Neuron (in vitro differentiated cells): ENCODE measurements around the gene MKKS.

ENCODE experiments used
- H2AFZ ChIP-seq: one replicate; pipeline ENCODE4 v1.6.1; 2013; ENCODE audit warnings: low read depth, mild to moderate bottlenecking, inconsistent platforms, low read length, moderate library complexity
- H3K27me3 ChIP-seq: one replicate; pipeline ENCODE4 v1.6.1; 2013; ENCODE audit warnings: low read length; ENCODE audit not compliant: insufficient read depth
- H3K36me3 ChIP-seq: one replicate; pipeline ENCODE4 v1.6.1; 2013; ENCODE audit warnings: low read length; ENCODE audit not compliant: insufficient read depth
- H3K4me1 ChIP-seq: one replicate; pipeline ENCODE4 v1.6.1; 2013; ENCODE audit warnings: low read length; ENCODE audit not compliant: insufficient read depth
- H3K4me3 ChIP-seq: 2 replicates; pipeline ENCODE4 v1.5.1; 2013; ENCODE audit warnings: mild to moderate bottlenecking, low read length, moderate library complexity
- H3K9me3 ChIP-seq: one replicate; pipeline ENCODE4 v1.6.1; 2013; ENCODE audit warnings: low read length

Gene MKKS

DNA sequence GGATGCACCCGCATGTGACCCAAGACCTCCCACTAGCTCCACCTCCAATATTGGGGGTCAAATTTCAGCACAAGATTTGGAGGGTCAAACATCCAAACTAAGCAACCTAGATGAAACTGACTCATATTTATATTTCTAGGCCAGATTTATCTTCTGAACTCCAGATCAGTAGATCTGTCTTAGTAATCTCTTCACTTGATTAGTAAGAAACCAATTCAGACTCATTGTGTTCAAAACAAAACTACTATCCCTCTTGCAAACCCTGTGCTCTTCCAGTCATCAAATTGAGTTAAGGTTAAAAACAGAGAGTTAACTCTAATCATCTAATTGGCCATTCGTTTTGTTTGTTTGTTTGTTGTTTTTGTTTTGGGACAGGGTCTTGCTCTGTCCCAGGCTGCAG lies 43.3 kb downstream of the MKKS start:
- Histone ChIP-seq H3K4me1 (peaks cover 2% of the 10 kb centered on the region), H3K9me3 (no peaks in the 10 kb centered on the region), H2AFZ (no peak overlapping the region)

DNA sequence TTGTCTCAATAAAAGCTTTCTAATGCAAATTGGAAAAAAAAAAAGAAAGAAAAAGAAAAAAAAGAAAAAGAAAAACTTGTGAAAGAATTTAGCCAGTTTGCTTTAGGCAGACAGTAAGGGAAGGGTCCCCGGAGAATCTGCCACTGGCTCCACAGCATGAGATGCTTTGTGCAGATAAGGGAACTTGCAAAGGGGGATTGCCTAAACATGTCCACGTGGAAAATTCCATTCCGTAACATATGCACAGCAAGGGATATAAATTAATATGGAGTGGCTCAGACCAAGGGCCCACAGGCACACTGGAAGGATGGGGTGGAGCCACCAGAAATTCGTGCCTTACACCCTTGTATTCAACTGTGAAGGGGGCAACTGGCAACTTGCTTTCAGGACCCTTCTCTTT lies 45.4 kb downstream of the MKKS start:
- no peaks in the 10 kb centered on the region for H3K36me3 ChIP-seq
- H2AFZ ChIP-seq: no peak overlapping the region
- H3K4me1 ChIP-seq: peaks cover 2% of the 10 kb centered on the region
- no peaks in the 10 kb centered on the region for H3K9me3 ChIP-seq
- H3K4me3 ChIP-seq: no peak overlapping the region
- no peaks in the 10 kb centered on the region for H3K27me3 ChIP-seq

More for the DNA sequence above, 43.3 kb downstream of the MKKS start:
- H3K4me3 ChIP-seq: no peak overlapping the region
- no peaks in the 10 kb centered on the region for H3K36me3 ChIP-seq
- no peaks in the 10 kb centered on the region for H3K27me3 ChIP-seq

DNA sequence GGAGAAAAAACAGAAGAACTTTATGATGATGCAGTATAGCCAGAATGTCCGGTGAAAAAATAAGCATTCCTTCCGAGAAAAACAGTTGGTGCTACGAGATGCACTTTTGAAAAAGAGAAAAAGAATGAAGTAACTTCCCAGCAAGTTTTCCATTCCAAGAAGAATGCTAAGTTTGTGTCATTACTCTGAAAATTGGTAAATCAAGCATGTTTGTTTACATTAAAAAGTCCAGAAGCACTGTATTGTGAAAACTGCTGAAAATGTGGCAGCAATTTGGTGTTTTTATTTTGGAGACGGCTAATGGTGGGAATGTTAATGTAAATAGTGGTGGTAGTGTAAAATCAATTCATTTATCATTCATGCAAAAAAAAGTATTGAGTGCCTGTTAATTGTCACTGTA lies 46.3 kb downstream of the MKKS start:
- Histone ChIP-seq H3K9me3 (no peaks in the 10 kb centered on the region), H3K27me3 (no peaks in the 10 kb centered on the region), H3K4me1 (peaks cover 2% of the 10 kb centered on the region), H3K36me3 (no peaks in the 10 kb centered on the region), H3K4me3 (no peak overlapping the region), H2AFZ (no peak overlapping the region)

DNA sequence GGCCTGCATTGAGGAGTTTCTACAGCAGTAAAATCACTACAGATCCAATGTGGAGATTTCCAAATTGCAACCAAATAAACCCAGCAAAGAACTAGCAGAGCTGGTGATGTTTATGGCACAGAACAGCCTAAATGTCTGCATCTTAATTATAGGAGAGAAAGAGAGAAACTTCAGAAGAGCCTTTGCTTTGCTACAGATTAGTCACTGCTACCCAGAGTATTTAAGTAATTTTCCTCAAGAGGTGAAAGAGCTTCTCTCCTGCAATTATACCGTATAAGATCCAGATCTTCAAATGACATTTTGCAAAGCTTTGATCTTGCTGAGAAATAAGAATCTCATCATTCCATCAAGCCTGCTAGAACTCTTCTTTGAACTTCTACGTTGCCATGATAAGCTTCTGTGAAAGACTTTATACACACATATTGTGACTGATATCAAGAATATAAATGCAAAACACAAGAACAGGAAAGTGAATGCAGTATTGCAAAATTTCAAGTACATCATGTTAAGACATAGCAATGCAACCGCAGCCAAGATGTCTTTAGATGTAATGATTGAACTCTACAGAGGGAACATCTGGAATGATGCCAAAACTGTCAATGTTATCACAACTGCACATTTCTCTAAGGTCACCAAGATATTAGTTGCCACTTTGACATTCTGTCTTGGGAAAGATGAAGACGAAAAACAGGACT lies 48.0 kb downstream of the MKKS start:
- Histone ChIP-seq H3K4me1 (peaks cover 2% of the 10 kb centered on the region), H3K4me3 (no peak overlapping the region), H3K9me3 (no peaks in the 10 kb centered on the region), H3K27me3 (no peaks in the 10 kb centered on the region), H2AFZ (no peak overlapping the region), H3K36me3 (no peaks in the 10 kb centered on the region)

DNA sequence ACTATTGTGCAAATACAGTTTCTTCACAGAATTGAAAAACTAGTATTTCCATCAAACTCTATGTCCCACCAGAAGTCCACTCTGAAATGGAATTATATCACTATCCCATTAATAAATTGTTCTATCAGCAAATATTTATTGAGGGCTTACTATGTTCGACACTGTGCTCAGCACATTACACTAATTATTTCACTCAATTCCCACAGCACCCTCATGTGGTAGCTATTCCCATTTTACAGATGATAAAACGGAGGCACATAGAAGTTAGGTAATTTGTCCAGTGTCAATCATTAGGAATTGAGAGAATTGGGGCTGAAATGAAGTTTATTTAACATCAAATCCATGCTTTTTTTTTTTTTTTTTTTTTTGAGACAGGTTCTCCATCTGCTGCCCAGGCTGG lies 52.5 kb downstream of the MKKS start:
- Histone ChIP-seq H2AFZ (no peak overlapping the region), H3K4me3 (no peak overlapping the region), H3K4me1 (no peaks in the 10 kb centered on the region), H3K9me3 (no peaks in the 10 kb centered on the region), H3K36me3 (no peaks in the 10 kb centered on the region), H3K27me3 (no peaks in the 10 kb centered on the region)

DNA sequence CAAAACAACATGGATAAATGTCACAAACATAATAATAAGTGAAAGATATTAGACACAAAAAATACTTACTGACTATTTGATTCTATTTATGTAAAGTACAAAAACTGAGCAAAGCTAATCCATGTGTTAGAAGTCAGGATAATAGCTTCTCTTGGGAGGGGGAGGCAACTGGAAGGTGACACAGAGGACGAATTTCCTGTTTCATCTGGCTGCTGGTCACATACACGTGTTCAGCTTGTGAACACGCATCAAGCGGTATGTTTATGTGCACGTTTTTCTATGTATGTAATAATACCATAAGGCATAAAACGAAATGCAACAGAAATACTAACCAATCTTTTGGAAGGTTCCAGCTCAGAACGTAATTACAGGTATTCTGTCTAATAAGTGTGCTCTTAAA lies 54.3 kb downstream of the MKKS start:
- Histone ChIP-seq H2AFZ (no peak overlapping the region), H3K36me3 (no peaks in the 10 kb centered on the region), H3K27me3 (no peaks in the 10 kb centered on the region), H3K9me3 (no peaks in the 10 kb centered on the region), H3K4me3 (no peak overlapping the region), H3K4me1 (no peaks in the 10 kb centered on the region)

DNA sequence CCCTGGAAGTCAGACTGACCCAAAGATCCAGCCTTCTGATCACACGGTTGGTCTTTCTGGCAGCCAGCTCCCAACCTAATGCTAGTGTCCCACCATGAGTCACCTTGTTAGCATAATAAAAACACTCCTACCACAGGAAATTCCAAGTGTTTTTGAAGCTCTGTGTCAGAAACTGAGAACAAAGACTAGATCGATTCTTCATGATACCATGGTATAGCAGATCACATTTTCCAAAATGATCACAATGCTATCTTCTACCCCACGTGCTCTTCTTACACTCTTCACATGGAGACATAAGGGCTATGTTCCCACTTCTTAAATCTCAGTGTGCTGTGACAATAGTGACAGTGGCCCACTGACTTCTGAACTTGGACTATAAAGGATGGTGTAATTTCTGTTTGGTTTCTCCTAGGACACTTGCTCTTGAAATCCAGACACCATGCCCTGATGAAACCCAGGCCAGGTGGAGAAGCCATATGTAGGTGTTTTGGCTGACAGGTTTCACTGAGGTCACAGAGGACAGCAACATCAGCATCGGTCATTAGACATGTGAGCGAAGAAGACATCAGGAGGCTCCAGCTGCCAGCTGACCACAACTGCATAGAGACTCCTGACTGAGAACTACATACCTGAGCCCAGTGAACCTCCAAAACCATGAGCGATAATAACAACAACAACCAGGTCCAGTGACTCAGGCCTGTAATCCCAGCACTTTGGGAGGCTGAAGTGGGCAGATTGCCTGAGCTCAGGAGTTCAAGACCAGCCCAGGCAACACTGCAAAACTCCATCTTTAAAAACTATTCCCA lies 57.5 kb downstream of the MKKS start:
- Histone ChIP-seq H2AFZ (no peak overlapping the region), H3K9me3 (no peaks in the 10 kb centered on the region), H3K36me3 (no peaks in the 10 kb centered on the region), H3K27me3 (no peaks in the 10 kb centered on the region), H3K4me1 (no peaks in the 10 kb centered on the region), H3K4me3 (no peak overlapping the region)

DNA sequence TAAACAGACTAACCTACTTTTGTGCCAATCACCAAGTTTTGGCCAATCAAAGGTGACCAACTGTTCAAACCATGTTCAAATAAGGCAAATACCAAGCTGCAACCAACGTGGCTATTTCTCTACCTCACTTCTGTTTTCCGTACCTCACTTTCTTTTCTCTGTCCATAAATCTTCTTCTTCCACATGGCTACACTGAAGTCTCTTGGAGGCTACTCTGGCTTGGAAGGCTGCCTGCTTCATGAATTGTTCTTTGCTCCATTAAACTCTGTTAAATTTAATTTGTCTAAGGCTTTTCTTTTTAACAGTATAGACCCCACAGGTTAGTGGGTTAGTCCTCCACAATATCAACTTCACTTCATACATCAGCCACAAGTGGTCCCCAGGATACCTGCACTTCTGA lies 58.8 kb downstream of the MKKS start:
- Histone ChIP-seq H3K36me3 (no peaks in the 10 kb centered on the region), H2AFZ (no peak overlapping the region), H3K9me3 (no peaks in the 10 kb centered on the region), H3K27me3 (no peaks in the 10 kb centered on the region), H3K4me1 (no peaks in the 10 kb centered on the region), H3K4me3 (no peak overlapping the region)

DNA sequence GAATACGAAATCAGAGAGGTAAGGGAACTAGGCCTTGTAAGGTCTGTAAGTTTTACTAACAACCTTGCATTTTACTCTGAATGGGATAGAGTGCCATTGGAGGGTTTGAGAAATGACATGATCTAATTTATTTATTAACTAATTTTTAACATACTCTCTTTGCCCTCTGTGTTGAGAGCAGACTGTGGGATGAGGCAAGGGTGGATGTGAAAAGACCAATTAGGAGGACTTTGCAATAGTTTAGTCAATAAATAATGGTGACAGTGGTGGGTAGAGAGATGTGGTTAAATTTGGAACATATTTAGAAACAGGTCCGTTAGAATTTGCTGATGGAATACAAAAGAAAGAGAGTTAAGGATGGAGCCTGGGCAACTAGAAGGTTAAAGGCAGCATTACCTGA lies 60.0 kb downstream of the MKKS start:
- Histone ChIP-seq H2AFZ (no peak overlapping the region), H3K36me3 (no peaks in the 10 kb centered on the region), H3K9me3 (no peaks in the 10 kb centered on the region), H3K4me1 (no peaks in the 10 kb centered on the region), H3K4me3 (no peak overlapping the region), H3K27me3 (no peaks in the 10 kb centered on the region)

DNA sequence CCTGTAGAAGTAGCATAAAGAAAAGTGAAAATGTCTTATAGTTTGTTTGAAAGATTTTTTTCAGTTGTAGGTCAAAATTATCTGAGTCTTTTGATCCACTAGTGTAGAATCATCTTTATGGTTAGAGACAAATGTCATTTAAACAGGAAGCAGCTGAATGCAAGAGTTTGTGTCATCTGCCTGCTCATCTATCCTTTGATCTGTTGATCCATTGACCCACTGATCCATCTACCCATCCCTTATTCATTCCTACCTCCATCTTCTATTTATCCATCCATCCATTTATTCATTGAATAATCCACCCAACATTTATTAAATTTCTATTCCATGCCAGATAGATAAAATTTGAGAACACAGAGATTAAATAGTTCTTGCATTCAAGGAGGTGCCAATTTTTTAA lies 62.6 kb downstream of the MKKS start:
- Histone ChIP-seq H2AFZ (no peak overlapping the region), H3K4me3 (no peak overlapping the region), H3K36me3 (no peaks in the 10 kb centered on the region), H3K4me1 (no peaks in the 10 kb centered on the region), H3K9me3 (no peaks in the 10 kb centered on the region), H3K27me3 (no peaks in the 10 kb centered on the region)

DNA sequence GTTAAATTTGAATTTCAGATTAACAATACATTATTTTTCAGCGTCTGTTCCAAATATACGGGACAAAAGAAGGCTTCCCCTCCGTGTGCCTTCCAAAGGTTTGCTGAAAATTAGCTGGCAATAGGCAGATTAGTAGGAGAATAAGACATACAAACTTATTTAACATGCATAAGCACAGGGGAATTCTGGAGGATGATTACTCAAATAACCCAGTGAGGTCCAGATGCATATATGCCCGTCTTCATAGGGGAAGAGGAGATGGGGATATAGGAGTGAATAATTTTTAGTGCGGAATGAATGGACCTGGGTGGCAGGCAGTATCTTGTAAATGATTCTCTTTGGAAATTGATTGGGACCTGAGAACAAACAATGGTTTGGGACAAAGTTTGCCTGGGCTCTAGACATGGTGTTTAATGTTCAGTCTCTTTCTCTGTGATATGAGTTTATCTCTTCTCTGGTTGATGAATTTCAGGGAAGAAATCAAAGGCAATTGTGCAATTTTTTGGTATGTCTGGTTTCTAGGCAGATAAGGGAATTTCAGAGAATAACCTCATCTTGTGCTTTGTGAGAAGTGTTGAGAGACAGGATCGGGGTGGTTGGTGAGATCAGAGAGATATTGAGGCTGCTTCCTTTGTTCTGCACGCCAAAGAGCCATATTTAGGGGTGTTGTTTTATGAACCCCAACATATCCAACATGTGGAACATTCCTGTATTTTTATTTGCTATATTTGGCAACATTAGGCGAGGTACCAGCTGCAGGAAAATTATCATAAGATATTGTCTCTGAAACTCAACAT lies 63.7 kb downstream of the MKKS start:
- Histone ChIP-seq H3K9me3 (no peaks in the 10 kb centered on the region), H3K36me3 (no peaks in the 10 kb centered on the region), H3K27me3 (no peaks in the 10 kb centered on the region), H2AFZ (no peak overlapping the region), H3K4me3 (no peak overlapping the region), H3K4me1 (no peaks in the 10 kb centered on the region)

DNA sequence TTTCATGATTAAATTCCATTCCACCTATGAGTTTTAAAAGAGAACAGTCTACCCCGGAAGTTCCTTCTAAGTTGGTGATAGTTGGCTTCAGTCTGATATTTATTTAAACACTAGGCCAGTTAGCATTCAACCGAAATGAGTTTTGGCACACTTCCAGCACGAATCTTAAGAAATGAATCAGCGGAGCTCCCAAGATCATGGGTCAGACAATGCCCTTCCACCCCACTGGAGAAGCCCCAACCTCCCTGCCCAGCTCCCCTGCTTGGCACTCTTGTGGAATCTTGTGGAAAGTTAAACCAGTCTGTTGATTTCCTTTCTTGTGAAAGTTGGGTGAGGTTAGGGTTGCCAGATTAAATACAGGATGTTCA lies 64.3 kb downstream of the MKKS start:
- Histone ChIP-seq H3K4me3 (no peak overlapping the region), H2AFZ (no peak overlapping the region), H3K9me3 (no peaks in the 10 kb centered on the region), H3K4me1 (no peaks in the 10 kb centered on the region), H3K27me3 (no peaks in the 10 kb centered on the region), H3K36me3 (no peaks in the 10 kb centered on the region)

DNA sequence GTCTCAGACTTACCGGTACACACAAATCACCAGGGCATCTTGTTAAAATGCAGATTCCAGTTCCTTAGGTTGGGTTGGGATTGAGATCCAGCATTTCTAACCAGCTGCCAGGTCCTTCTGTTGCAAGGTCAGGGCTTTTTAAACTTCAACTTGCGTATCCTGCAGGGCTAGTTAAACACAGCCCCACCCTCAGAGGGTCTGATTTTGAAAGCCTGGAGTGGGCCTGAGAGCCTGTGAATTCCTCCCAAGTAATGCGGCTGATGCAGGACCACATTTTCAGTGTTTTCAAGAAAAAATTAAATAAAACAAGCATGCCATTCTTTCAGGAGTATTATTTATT lies 65.3 kb downstream of the MKKS start:
- H2AFZ ChIP-seq: no peak overlapping the region
- no peaks in the 10 kb centered on the region for H3K4me1 ChIP-seq
- no peaks in the 10 kb centered on the region for H3K9me3 ChIP-seq
- H3K27me3 ChIP-seq: no peaks in the 10 kb centered on the region
- no peak overlapping the region for H3K4me3 ChIP-seq
- H3K36me3 ChIP-seq: no peaks in the 10 kb centered on the region
